ENCODE measurements around the gene CFHR3. TPM values are rescaled to one million over a fixed set of nuclear protein-coding genes. Genes with fewer than 3 reads are reported as not detected.
"Not testable (repeated sequence)": the region's sequence is repeated elsewhere in the genome, so short reads cannot be mapped to it uniquely, and the experiment has no call there.

CFHR3 gene
- total RNA-seq, 4 donors from 2014 or later, result not detected

DNA sequence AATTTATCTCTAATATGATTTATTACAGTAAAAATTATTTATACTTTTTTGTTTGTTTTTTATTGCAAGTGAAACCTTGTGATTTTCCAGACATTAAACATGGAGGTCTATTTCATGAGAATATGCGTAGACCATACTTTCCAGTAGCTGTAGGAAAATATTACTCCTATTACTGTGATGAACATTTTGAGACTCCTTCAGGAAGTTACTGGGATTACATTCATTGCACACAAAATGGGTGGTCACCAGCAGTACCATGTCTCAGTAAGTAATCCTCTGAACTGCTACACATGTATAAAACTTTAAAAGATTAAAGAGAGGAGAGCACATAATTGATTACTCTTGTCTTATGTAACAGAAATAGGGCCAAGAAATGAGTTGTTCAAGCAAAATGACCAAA lies 4.5 kb downstream of the CFHR3 start:
- H3K36me3 ChIP-seq, result no peaks in the 10 kb centered on the region
- H3K4me3 ChIP-seq, result no peak overlapping the region
- no peak for DNase-seq (ENCODE audit: low spot score in 2 of 2)
- H3K4me1 ChIP-seq, result no peaks in the 10 kb centered on the region
- no peaks in the 10 kb centered on the region for H3K27me3 ChIP-seq
- H3K27ac ChIP-seq, result no peak overlapping the region
- no peaks in the 10 kb centered on the region for H3K9me3 ChIP-seq
- WGBS, result 87% methylated on average over 1 of the region's 1 CpG
- TF ChIP-seq EP300 (IDR thresholded peaks at IDR 0.05) (no peak), POLR2AphosphoS5 (IDR thresholded peaks at IDR 0.05) (no peak)
- TF ChIP-seq, protein P1, sequence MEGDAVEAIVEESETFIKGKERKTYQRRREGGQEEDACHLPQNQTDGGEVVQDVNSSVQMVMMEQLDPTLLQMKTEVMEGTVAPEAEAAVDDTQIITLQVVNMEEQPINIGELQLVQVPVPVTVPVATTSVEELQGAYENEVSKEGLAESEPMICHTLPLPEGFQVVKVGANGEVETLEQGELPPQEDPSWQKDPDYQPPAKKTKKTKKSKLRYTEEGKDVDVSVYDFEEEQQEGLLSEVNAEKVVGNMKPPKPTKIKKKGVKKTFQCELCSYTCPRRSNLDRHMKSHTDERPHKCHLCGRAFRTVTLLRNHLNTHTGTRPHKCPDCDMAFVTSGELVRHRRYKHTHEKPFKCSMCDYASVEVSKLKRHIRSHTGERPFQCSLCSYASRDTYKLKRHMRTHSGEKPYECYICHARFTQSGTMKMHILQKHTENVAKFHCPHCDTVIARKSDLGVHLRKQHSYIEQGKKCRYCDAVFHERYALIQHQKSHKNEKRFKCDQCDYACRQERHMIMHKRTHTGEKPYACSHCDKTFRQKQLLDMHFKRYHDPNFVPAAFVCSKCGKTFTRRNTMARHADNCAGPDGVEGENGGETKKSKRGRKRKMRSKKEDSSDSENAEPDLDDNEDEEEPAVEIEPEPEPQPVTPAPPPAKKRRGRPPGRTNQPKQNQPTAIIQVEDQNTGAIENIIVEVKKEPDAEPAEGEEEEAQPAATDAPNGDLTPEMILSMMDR (IDR thresholded peaks at IDR 0.05), result no peak

DNA sequence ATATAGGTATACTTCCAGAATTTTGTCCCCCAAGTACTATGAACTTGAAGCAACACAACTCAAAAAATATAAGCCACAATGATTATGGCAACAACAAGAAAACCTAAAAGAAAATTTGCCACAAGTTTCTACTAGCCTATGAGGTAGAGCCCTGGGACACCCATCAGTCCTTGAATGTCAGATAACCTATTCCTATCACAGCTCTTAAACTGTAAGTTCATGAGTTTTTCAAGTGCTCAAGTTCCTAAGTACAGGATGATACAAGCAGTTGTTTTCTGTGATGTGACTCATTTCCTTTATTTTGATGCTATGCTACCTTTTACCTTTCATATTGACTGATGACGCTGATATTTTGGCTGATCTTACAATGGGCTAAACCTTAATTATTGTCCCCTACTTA lies 16.6 kb downstream of the CFHR3 start:
- H3K27ac ChIP-seq; H3K4me1 ChIP-seq; H3K4me3 ChIP-seq; H3K27me3 ChIP-seq; H3K36me3 ChIP-seq; DNase-seq (ENCODE audit: low spot score in 2 of 2); H3K9me3 ChIP-seq: not testable (repeated sequence)
- WGBS, result no CpG with 5 or more reads among the region's 1 CpG

DNA sequence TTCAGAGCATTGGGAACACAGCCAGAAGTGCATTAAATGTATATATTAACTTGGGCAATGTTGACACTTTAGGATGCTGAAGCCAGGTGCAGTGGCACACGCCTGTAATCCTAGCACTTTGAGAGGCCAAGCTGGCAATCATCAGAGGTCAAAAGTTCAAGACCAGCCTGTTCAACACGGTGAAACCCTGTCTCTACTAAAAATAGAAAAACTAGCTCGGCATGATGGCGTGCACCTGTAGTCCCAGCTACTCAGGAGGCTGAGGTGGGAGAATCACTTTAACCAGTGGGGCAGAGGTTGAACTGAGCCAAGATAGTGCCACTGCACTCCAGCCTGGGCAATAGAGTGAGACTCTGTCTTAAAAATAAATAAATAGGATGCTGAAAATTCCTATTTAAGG lies 19.5 kb downstream of the CFHR3 start:
- H3K4me3 ChIP-seq; H3K4me1 ChIP-seq; DNase-seq (ENCODE audit: low spot score in 2 of 2); H3K36me3 ChIP-seq; H3K9me3 ChIP-seq; H3K27me3 ChIP-seq; H3K27ac ChIP-seq: not testable (repeated sequence)
- 37% methylated on average over 3 of the region's 4 CpGs for WGBS

DNA sequence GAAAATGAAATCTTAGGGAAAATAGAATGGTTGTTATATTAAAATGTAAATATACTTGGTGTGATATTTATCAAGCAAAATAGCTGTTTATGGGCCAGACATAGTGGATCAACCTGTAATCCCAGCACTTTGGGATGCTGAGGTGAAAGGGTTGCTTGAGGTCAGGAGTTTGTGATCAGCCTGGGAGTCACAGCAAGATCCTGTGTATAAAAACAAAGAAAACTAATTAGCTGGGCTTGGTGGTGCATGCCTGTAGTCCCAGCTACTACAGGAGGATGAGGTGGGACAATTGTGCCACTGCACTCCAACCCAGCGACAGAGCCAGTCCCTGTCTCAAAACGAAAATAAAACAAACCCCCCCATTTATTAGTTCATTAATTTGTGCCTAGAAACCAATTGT lies 23.3 kb downstream of the CFHR3 start:
- no peak overlapping the region for H3K27ac ChIP-seq
- H3K4me1 ChIP-seq, result no peaks in the 10 kb centered on the region
- no peak for DNase-seq (ENCODE audit: low spot score in 2 of 2)
- H3K9me3 ChIP-seq, result no peaks in the 10 kb centered on the region
- no peaks in the 10 kb centered on the region for H3K36me3 ChIP-seq
- no peak overlapping the region for H3K4me3 ChIP-seq
- H3K27me3 ChIP-seq, result no peaks in the 10 kb centered on the region
- WGBS, result 14% methylated on average over 2 of the region's 2 CpGs
- TF ChIP-seq EP300 (IDR thresholded peaks at IDR 0.05) (no peak), POLR2AphosphoS5 (IDR thresholded peaks at IDR 0.05) (no peak), POLR2A (IDR thresholded peaks at IDR 0.05) (no peak)
- TF ChIP-seq, protein P1 (IDR thresholded peaks at IDR 0.05), result no peak

DNA sequence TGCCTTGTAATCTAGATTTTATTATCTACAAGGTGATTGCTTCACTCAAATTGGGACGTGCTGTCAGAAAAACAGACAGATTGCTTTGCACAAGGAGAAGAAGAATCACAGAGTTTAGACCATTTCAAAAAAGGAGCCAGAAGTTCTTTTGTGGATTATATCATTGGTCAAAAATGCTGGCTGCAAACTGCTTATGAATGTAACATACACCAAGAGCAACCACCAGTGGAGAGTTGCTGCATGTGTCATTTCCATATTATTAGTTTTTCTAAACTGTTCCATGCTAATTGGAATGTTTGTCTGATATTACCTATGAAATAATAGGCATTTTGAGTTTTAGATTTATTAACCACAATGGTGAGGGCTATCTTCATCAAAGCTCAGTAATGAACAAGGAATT lies 27.3 kb downstream of the CFHR3 start:
- not testable (repeated sequence) for H3K4me3 ChIP-seq; H3K27ac ChIP-seq; H3K36me3 ChIP-seq; DNase-seq (ENCODE audit: low spot score in 2 of 2); H3K4me1 ChIP-seq; H3K9me3 ChIP-seq; H3K27me3 ChIP-seq
- 77% methylated on average over 1 of the region's 1 CpG for WGBS

DNA sequence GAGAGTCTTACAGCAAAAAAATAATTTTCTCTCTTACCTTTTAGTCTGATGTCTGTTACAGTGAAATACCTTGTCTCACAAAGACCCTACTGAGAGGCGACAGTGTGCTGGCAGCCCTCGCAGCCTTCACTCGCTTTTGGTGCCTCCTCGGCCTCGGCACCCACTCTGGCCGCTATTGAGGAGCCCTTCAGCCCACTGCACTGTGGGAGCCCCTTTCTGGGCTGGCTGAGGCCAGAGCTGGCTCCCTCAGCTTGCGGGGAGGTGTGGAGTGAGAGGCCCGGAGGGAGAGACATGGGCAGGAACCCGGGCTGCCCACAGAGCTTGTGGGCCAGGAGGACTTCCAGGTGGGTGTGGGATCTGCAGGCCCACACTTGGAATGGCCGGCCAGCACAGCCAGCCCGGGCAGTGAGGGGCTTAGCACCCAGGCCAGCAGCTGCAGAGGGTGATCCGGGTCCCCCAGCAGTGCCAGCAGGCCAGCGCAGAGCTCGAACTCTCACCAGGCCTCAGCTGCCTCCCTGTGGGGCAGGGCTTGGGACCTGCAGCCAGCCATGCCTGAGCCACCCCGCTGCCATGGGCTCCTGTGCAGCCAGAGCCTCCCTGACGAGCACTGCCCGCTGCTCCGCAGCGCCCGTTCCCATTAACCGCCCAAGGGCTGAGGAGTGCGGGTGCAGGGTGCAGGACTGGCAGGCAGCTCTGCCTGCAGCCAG lies 34.0 kb downstream of the CFHR3 start:
- peak in 1 of 2 donors; percentile 62 for DNase-seq (ENCODE audit: low spot score in 2 of 2)
- Histone ChIP-seq H3K27me3 (no peaks in the 10 kb centered on the region), H3K27ac (no peak overlapping the region), H3K4me1 (no peaks in the 10 kb centered on the region), H3K4me3 (no peak overlapping the region), H3K9me3 (no peaks in the 10 kb centered on the region), H3K36me3 (no peaks in the 10 kb centered on the region)
- WGBS, result 100% methylated on average over 2 of the region's 22 CpGs
- no peak for TF ChIP-seq EP300 (IDR thresholded peaks at IDR 0.05)
- no peak for TF ChIP-seq POLR2AphosphoS5 (IDR thresholded peaks at IDR 0.05)
- TF ChIP-seq, protein P1 (IDR thresholded peaks at IDR 0.05), result no peak
- no peak for TF ChIP-seq POLR2A (IDR thresholded peaks at IDR 0.05)

DNA sequence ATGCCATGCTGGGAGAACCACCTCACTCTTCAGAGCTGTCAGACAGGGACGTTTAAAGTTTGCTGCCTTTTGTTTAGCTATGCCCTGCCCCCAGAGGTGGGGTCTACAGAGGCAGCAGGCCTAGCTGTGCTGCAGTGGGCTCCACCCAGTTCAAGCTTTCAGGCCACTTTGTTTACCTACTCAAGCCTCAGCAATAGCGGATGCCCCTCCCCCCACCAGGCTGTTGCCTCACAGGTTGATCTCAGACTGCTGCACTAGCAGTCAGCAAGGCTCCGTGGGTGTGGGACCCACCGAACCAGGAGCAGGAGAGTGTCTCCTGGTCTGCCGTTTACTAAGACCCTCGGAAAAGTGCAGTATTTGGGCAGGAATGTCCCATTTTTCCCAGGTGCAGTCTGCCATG lies 42.8 kb downstream of the CFHR3 start:
- H3K9me3 ChIP-seq, H3K4me3 ChIP-seq, H3K27ac ChIP-seq, H3K27me3 ChIP-seq, H3K4me1 ChIP-seq, H3K36me3 ChIP-seq: not testable (repeated sequence)
- peak in 1 of 2 donors; percentile 53 for DNase-seq (ENCODE audit: low spot score in 2 of 2)
- no CpG with 5 or more reads among the region's 6 CpGs for WGBS

DNA sequence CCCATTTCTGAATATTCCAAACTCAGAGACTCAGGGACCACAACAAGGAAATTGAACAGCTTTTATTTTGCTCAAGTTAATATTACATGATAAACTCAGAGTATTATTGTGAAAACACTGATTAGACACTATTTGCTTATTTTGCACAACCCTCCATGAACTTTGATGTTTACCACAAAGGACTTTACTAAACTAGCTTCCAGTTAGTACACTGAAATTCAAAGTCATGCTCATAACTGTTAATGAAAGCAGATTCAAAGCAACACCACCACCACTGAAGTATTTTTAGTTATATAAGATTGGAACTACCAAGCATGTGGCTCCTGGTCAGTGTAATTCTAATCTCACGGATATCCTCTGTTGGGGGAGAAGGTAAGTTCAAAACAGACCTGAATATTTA lies 44.9 kb downstream of the CFHR3 start, which contains the start of gene CFHR1:
CFHR1 (plus strand) TSS at position 201 of the 400 bp plus-strand sequence; CDS start at position 315, 114 bp downstream.
- not testable (repeated sequence) for DNase-seq (ENCODE audit: low spot score in 2 of 2); H3K36me3 ChIP-seq; H3K9me3 ChIP-seq; H3K4me1 ChIP-seq; H3K4me3 ChIP-seq; H3K27me3 ChIP-seq; H3K27ac ChIP-seq
- no CpG with 5 or more reads among the region's 1 CpG for WGBS

DNA sequence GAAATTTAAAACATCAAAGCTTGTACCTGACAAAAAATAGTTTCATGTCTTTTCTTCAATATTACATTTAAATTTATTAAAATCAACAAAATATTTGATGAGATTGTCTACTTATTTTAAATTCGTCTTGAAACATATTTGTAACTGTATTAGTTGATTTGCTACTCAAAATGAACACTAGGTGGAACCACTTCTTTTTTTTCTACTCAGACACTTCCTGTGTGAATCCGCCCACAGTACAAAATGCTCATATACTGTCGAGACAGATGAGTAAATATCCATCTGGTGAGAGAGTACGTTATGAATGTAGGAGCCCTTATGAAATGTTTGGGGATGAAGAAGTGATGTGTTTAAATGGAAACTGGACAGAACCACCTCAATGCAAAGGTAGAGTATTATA lies 53.2 kb downstream of the CFHR3 start:
- 4% methylated on average over 4 of the region's 4 CpGs for WGBS

More for the DNA sequence above, 53.2 kb downstream of the CFHR3 start:
- not testable (repeated sequence) for H3K27ac ChIP-seq; H3K4me1 ChIP-seq; H3K4me3 ChIP-seq; H3K9me3 ChIP-seq; H3K36me3 ChIP-seq; DNase-seq (ENCODE audit: low spot score in 2 of 2); H3K27me3 ChIP-seq
